Measurements from ENCODE around the gene PIGN.
"Not testable (repeated sequence)": the region's sequence is repeated elsewhere in the genome, so short reads cannot be mapped to it uniquely, and the experiment has no call there.

Gene PIGN

DNA sequence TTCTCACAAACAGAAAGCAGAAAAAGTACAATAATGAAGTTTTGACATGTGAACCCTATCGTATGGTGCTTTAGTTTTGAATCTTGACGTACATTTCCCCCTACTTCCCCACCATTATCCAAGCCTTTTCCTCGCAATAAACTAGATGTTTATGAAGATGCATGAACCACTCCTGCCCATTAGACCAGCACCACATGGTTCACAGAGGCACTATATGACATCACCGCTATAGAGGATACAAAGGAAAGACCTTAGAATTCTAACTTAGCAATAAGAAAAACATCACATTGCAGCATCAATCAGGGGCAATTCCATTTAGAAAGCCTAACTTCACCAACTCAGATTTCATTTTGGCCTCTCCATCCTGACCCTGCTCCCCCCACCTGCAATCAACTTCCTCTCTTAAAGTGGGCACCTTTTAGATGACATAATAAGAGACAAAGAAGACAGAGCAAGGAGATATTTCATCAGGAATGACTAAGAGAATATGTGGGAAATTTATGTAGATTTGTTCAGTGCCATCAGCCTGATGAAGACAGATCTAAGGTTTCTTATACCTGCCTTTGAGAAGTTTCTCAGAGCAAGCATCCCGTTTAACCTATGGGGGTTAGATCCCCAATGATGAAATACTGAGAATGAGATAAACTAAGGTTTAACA is 124.9 kb downstream of the PIGN start:
- DNase-seq (ENCODE audit: low spot score): no peak

DNA sequence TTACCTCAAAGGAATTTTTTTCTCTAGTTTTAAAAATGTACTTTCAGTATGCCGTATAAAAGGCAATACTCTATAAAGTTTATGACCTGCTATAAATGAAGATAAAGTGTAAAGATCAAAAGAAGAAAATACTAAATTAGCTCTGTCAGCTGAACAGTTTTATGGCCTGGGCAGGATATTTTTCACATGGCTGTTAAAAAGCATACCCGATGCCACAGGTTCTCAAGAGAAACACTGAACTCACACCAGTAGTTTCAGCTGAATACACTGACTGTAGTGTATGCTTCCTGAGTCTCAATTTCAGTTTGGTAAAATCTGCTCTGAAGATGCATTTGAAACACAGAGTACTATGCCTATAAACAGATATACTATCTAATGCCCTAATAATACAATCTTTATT is 126.0 kb downstream of the PIGN start:
- no peak for DNase-seq (ENCODE audit: low spot score)

DNA sequence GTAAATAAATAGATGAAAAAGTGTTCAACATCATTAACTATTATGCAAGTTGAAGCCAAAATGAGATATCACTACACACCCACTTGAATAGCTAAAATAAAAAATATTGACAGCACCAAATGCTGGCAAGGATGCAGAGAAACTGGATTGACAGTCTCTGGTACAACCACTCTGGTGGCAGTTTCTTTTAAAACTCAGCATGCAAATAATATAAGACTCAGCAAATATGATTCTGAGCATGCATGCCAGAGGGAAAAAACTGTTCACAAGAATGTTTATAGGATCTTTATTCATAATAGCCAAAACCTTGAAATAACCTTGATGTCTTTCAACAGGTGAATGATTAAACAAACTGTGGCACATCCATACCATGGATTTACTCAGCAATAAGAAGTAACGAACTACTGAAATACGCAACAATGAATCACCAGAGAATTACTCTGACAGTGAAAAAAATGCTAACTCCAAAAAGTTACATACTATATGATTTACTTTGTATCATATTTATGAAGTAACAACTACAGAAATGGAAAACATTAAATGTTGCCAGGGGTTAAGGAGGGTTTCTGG is 131.8 kb downstream of the PIGN start:
- no peak for DNase-seq (ENCODE audit: low spot score)

DNA sequence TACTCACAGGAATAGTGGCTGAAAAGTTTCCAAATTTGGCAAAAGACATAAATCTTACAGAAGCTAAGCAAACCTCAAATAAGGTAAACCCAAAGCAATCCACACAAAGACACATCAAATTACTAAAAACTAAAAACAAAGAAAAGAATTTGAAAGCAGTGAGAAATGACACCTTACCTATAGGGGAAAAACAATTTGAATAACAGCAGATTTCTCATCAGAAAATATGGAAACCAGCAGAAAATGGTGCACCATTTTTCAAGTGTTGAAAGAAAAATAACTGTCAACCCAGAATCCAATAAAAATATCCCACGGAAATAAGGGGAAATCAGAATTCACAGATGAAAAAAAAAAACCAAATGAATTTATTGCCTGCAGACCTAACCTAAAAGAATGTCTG is 138.6 kb downstream of the PIGN start:
- DNase-seq (ENCODE audit: low spot score): no peak

DNA sequence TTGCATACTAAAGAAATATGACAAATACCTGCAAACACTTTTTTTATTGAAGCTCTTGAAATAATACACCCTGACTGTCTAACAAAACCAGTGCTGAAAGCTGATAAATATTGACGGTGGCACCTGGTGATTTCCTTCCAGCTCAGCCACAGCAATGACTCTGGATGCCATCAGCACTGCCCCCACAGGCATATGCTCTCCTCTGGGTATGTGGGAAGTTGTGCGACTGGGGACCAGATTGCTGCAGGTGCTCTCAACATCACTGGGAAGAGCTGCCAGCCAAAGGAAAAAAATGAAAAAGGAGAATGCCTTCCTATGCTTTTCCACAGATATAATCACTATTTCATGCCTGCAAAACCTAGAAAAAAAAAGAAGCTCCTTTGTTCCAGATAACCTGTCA is 141.5 kb downstream of the PIGN start:
- DNase-seq (ENCODE audit: low spot score): no peak

DNA sequence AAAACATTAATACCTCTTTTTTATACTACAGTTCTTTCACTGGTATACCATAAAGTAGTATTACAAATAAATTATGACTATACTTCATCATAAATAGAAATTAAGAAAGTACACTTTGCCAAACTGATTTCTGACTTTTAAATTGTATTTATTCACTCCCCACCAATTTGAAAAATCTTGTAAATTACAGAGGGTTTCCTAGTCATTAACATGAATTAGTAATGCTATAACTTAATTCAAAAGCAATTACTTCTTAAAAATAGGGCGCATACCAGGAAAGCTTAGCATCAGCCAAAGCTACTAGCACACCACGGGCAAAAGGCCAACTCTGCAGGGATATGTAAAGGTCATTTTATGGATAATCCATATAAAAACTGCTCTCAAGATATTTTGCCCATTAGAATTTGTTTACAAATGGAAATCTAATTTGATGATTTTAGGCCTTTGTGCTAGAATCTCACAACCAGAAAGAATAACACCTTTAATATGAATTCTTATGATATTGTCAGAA is 142.3 kb downstream of the PIGN start:
- DNase-seq (ENCODE audit: low spot score): no peak

DNA sequence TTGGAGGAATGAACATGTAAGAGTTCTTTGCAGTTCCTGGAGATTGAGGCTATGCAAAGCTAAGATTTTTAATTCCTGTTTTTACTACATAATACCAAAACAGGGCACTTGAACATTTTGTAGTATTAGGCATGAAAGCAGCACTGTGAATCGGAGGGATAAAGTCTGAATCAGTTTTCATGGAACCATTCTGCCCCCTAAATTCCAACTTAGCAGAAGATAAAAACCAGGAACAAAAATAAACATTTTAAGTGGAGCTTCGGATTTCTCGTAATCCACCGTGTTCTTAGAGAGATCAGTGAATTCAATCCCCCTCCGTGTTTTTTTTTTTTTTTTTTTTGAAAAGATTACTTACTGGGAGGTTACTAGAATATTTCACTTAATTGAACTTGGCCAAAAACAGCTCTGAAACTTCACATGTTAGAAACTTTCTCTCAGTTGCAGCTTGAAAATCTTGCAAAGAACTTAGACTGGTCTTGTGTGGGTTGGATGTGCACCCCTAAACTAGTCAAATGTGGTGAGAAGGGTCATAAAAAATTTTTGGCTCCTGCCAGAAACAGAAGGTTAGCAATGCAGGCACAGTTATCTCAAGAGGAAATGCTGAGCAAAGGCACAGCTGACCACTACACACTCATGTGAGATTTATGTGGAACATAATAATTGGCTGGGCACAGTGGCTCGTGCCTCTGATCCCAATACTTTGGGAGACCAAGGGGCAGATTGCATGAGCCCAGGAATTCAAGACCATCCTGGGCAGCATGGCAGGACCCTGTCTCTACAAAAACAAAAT is 148.7 kb downstream of the PIGN start:
- DNase-seq (ENCODE audit: low spot score): no peak

DNA sequence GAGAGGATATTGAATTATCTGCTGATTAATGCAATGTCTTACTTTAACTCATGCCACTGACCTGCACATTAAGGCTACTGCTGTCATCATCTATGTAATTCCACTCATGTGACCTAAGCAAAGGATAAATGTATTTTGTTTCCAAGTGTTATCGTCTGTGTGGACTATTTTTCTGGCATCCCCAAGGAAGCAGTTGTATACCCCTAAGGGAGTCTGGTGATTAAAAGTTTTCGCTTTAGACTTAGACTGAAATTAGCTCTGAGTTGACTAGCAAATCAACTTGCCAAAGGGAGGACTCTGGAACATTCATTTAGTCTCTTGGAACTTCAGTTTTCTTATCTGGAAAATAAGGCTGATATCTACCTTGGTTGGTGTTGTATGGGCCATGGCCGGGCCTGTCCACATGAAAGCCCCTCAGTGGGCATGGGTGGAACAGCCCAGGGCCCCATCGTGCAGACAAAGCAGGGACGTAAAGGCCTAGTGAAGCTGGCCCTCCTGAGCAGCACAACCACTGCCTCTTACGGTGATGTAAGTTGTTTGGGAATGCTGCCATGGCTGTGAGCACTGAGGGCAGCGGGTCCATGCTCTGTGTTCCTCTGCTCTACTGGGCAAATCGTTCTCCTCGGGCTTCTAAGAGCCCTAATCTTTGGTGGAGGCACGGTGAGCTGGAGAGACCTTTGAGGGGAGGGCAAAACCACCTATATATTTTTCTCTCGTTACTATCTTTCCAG is 149.7 kb downstream of the PIGN start:
- no peak for DNase-seq (ENCODE audit: low spot score)

DNA sequence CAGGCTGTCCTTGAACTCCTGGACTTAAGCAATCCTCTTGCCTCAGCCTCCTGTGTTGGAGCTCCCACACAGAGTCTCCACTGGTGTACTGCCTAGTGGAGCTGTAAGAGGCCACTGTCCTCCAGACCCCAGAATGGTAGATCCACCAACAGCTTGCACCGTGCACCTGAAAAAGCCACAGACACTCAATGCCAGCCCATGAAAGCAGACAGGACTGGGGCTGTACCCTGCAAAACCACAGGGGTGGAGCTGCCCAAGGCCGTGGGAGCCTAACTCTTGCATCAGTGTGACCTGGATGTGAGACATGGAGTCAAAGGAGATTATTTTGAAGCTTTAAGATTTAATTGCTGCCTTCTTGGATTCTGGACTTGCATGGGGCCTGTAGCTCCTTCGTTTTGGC is 152.6 kb downstream of the PIGN start:
- DNase-seq (ENCODE audit: low spot score): not testable (repeated sequence)

DNA sequence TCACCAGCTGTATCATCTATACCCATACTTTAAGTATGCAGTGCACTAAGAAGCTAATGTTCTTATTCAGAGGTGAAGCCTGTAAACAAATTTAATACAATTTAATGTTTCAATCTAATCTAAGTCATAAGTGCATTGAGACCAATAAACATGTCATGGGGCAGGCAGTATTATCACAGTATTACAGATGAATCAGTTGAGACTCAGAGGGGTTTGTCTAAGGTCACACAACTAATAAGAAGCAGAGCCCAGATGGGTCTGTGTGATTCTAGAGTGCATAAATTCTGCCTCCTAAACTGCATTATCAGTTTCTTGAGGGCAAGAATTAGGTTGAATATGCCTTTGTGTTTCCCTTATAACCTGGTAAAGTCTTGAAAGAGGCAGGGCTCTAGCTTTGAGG is 153.1 kb downstream of the PIGN start:
- no peak for DNase-seq (ENCODE audit: low spot score)

DNA sequence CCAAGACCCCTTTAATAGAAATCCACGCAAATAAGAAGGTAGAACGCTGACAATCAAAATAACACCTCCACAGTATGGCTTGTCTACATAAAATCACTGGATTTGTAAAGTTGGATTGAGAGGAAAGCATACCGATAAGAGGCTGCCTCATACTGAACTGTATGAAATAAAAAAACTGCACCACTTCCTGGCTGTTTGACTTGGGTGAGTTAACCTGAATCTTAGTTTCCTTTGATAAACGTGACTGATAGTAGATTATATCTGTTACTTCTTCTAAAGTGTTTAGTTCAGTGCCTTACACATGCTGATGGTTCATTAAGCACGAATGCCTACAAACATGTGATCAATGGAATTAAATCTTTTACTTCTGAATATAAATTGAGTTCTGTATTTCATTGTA is 153.6 kb downstream of the PIGN start:
- no peak for DNase-seq (ENCODE audit: low spot score)

DNA sequence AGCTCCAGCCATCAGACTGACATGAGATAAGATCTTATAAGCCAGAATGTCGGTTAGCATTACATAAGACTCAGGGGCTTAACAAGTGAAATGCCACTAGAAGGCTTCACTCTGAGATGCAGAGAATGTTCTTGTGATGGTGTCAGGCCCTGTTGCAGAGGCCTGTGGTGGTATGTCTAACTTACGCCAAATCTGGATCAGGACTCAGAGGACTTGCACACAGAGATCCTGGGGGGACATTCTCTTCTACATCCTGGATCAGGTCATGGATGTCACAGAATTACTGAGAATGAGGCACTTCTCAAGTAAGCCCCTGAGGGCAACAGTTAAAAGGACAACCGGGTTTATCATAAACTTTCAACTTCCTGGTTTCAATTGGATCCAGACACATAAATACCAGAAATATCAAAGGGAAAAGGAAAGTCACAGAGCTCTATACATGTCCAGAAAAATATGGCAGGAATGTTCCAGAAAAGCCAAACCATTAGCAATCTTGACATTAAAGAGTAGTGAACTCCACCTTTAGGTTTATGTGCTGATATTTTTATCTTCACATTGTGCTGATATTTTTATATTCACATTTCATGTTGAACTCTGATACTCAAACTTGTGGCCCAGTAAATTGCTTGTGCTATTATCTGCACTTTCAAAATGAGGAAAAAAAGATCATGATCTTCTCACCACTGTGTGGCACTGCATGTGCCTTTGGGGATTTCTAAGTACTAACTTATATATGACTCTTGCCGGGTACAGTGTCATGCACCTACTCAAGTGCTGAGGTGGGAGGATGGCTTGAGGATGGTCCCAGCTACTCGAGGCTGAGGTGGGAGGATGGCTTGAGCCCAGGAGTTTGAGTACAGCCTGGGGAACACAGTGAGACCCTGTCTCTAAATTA is 156.5 kb downstream of the PIGN start:
- DNase-seq (ENCODE audit: low spot score): no peak

DNA sequence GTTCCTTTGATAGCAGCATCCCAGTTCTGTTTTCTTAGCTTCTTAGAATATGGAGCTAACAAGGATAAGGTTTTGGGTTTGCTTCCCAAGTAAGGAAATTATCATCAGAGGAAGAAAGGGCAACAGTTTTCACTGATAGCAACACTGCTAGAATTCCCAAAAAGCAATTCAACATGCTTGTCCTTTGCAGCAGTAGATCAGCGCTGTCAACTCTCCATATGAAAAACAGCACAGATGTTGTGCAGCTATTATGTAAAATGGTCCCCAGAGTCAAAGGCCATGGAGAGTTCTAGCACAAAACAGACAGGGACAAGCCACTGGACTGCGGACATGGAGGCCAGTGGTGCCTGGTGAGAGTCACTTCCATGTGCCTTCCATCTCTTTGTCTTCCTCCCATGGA is 158.1 kb downstream of the PIGN start:
- no peak for DNase-seq (ENCODE audit: low spot score)

DNA sequence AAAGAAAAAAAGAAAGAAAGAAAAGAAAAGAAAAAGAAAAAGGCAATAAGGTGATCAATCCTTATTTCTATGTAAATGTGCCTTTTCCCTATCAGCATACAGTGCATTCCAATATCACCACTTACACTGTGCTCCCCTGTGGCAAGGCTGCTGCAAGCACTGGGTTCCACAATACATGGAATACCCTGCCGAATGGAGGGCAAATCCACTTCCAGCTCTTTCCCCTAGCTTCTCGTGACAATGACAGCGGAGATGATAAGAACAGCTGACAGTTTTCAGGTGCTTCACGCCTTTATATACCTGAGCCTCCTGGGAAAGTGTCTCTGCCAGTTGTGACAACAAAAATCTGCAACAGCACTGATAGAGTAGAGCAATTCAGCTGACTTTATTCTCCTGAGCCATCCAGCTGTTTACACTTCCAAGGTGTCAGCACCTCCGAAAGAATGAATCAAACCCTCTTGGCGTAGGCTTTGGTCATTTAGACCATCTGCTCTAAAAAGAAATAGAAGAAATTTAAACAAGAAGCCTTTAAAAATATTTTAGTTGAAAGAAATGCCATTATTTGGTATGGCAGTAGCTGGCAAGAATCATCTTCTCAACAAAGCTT is 158.8 kb downstream of the PIGN start:
- DNase-seq (ENCODE audit: low spot score): no peak

DNA sequence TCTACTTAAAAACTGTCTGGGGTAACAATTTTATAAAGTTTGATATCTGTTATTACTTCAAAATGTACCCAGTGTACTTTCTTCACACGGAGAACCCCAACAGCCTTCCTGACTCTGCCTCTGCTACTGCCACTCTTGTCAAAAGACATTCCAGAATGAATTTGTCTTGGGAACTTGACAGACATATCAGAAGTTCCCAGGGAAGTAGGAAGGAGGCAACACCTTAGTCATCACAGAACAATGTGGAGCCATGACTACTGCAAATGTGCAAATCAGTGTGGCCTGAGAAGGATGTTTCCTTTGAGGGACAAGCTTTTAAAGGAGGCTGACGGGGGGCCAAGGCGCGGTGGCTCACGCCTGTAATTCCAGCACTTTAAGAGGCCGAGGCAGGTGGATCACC is 160.3 kb downstream of the PIGN start:
- no peak for DNase-seq (ENCODE audit: low spot score)

DNA sequence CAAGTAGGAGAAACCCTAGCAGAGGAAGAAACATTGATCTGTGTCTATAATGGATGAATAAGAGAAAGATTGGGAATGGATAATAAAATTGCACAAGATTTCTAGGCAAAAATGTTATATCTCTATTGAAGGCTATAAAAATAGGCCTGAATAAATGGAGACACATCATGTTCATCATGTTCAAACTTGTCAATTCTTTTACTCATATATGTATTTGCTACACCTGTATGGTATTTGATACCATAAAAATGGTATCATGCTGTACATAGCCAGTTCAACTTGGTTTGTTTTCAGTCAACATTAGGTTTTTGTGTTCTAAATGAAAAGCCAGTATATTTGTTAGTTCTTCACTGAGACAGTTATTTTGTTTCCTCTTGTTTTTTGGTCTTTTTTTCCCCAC is 161.9 kb downstream of the PIGN start:
- DNase-seq (ENCODE audit: low spot score): no peak

DNA sequence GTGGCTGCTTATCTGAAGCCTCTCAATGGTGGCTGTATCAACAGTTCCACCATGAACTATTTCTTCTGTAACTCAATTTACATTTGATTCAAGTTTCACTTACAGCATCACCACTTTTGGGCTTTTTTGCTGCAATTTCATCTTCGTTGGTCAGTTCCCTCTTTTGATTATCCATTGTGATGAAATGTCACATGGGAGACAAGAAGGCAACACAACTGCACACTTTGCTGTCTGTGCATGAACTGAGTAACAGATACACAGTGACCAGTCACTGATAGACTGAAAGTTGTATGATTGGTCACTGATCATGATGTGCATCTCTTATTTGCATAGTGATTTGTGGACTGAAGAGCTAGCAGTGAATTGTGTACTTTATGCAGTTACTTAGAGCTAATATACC is 163.3 kb downstream of the PIGN start:
- no peak for DNase-seq (ENCODE audit: low spot score)

DNA sequence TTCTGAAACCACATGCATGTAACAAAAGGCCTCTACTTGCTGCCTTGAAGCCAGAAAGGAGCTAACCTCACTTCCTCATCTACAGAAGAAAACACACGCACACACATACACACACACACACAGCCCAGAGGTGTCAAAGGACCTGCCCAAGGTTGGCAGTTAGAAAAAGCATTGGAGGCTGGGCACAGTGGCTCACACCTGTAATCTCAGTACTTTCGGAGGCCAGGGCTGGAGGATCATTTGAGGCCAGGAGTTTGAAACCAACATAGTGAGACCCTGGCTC is 168.2 kb downstream of the PIGN start:
- no peak for DNase-seq (ENCODE audit: low spot score)

DNA sequence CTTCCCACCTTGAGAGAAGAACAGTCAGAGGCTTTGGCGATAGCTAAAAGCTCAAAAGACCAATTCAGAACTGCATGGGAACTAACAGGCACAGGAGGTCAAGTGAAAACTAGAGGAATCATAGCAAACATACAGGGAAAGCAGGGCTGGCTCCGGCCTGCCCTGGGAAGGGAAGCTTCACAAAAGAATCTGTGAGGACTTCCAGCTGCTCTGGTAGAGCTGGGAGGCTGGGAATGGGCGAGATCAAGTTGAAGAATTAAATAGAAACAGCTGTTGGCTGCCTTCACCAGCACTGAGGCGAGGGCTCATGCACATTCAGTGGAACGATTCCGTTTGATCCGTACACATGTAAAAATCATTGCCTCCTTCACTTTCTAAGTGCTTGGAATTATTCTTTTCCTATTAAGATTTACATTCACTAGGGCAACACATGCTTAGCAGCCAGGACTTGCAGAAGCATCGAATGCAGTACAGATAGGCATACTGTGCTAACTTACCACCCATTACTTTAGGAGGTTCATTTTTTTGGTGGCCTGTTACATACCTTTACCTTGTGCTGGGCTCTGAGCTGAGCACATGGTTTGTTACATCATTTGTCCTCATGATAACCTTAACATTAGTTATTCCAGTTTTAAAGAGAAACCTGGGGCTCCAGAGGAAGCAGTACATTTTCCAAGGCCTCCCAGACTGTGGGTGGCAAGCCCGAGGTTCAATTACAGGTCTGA is 168.7 kb downstream of the PIGN start:
- DNase-seq (ENCODE audit: low spot score): no peak

DNA sequence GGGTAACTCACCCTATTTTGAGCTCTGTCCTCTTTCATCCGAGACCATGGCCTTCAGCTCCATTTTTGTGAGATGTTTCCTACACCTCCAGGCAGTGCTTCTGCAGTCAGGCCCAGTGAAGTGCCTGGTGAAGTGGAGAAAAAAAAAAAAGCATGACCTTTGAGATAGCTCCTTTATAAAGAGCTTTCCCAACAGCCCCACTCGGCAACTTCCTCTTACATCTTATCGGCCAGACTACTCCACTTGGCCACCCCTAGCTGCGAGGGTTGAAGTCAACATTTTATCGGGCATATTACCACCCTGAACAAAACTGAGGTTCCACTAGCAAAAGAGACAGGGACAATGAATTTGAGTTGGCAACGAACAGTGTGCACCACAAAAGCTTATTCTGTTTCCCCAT is 169.2 kb downstream of the PIGN start:
- DNase-seq (ENCODE audit: low spot score): no peak

DNA sequence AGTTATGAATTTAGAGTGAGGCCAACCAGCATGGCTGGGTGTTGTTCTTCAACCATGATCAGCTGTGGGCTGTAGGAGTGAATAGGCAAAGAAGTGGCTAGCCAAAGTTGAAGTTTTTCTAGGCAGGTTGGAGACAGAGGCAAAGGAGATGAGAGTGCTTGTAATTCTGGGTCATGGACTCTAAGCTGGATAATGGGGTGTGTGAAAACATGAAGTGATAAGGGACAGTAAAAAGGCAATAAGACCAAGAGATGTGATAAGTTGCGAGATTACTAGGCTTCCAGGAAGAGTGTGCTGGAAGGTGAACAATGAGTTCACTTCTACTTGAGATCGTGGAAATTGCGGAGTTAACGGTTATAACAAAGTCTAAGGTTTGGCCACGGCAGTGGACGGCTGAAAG is 175.4 kb downstream of the PIGN start:
- no peak for DNase-seq (ENCODE audit: low spot score)
